Panc1 (cell line): ENCODE measurements around the gene PPP2R5A. TPM values are rescaled to one million over a fixed set of nuclear protein-coding genes. Genes with fewer than 3 reads are reported as not detected.

Experiments used
- ATAC-seq: fragments of 200-7000 bp; cut with Tn5 transposase; 2 replicates; pipeline ENCODE4 v1.9.1; 2020; ENCODE audit warnings: mild to moderate bottlenecking, moderate library complexity
- BruUV-seq: library from RNA; stranded (reverse); fragments of 400-500 nt; replicated peaks from 2 replicates; lab custom pipeline; 2021; lab: Mats Ljungman, UMichigan
- CTCF ChIA-PET: fragments of 300-600 bp; sonication (Branson Sonifier 250); formaldehyde crosslinking; loops from one replicate; lab custom pipeline; 2022; ENCODE audit warnings: antibody characterized with exemption; lab: Charles Lee
- POLR2A ChIA-PET: fragments of 300-600 bp; sonication (Branson Sonifier 250); formaldehyde crosslinking; loops from one replicate; lab custom pipeline; 2022; ENCODE audit warnings: antibody characterized with exemption; lab: Charles Lee
- DNase-seq: peaks from one replicate; pipeline ENCODE4 v3.0.0-alpha.2; 2010; ENCODE audit warnings: low read depth, low spot score
- H3K27ac ChIP-seq: 2 replicates; pipeline ENCODE4 v1.5.1; 2011; ENCODE audit warnings: mild to moderate bottlenecking, low read length, inconsistent platforms
- H3K27me3 ChIP-seq: fragments of 200-500 bp; sonication (Bioruptor generic); 2 replicates; pipeline ENCODE4 v1.6.0; 2014; ENCODE audit warnings: low read length, inconsistent platforms; ENCODE audit not compliant: control insufficient read depth, insufficient read depth
- H3K36me3 ChIP-seq: fragments of 200-500 bp; sonication (Bioruptor generic); 2 replicates; pipeline ENCODE4 v1.5.1; 2014; ENCODE audit warnings: inconsistent platforms, mild to moderate bottlenecking, low read length, moderate library complexity; ENCODE audit not compliant: control insufficient read depth, insufficient read depth
- H3K4me1 ChIP-seq: 2 replicates; pipeline ENCODE4 v1.5.1; 2011; ENCODE audit warnings: inconsistent platforms, mild to moderate bottlenecking, low read length, moderate library complexity; ENCODE audit not compliant: control insufficient read depth, insufficient read depth
- H3K4me3 ChIP-seq, 2 experiments: 2 replicates each; pipeline ENCODE4 v1.5.1; 2011 to 2012; ENCODE audit warnings: low read depth in 2 of 2, low read length in 2 of 2, mild to moderate bottlenecking in 2 of 2, inconsistent platforms in 1 of 2, moderate library complexity in 1 of 2
- H3K9me3 ChIP-seq: fragments of 200-500 bp; sonication (Bioruptor generic); 2 replicates; pipeline ENCODE4 v1.5.1; 2014; ENCODE audit warnings: low read depth, mild to moderate bottlenecking, inconsistent platforms, low read length, moderate library complexity; ENCODE audit not compliant: control insufficient read depth, insufficient read depth
- POLR2AphosphoS5 ChIP-seq: IDR thresholded peaks from 2 replicates; pipeline ENCODE4 v1.6.1; 2012; ENCODE audit warnings: mild to moderate bottlenecking, low read depth, low read length, moderate library complexity
- REST ChIP-seq, 2 experiments: IDR thresholded peaks; 2 replicates each; pipeline ENCODE4 v1.6.1; 2011 to 2012; ENCODE audit warnings: low read depth in 2 of 2, control low read depth in 1 of 2, low read length in 1 of 2, mild to moderate bottlenecking in 1 of 2, moderate library complexity in 1 of 2; ENCODE audit not compliant: insufficient read depth in 1 of 2
- SIN3A ChIP-seq: IDR thresholded peaks from 2 replicates; pipeline ENCODE4 v1.6.1; 2012; ENCODE audit warnings: low read depth, mild to moderate bottlenecking, low read length, moderate library complexity, borderline replicate concordance; ENCODE audit not compliant: insufficient read depth
- TCF7L2 ChIP-seq: IDR thresholded peaks from 2 replicates; pipeline ENCODE4 v1.6.1; 2011; ENCODE audit warnings: mild to moderate bottlenecking, low read depth, low read length, inconsistent platforms
- in situ Hi-C: cut with HindIII; loops from 2 replicates; pipeline ENCODE4 v1.10.0; 2016; ENCODE audit warnings: low sequenced_read_pairs, low pct_unique_long_range_greater_than_20kb
- intact Hi-C: fragments of 100-400 bp; cut with micrococcal nuclease; formaldehyde crosslinking; loops from one replicate; pipeline ENCODE4 v1.10.0; 2022; ENCODE audit not compliant: unreplicated experiment
- total RNA-seq: library from RNA; stranded (reverse); gene quantifications from one replicate; pipeline ENCODE4 v1.2.1, GENCODE V29; 2021; ENCODE audit not compliant: unreplicated experiment
- TF ChIP-seq, protein P1 (sequence below): fragments of 450-650 bp; IDR thresholded peaks from 2 replicates; pipeline ENCODE4 v1.5.1; 2017; ENCODE audit warnings: mild to moderate bottlenecking

PPP2R5A gene
- total RNA-seq, 1 experiment from 2014 or later: 44.3 TPM

- Histone ChIP-seq H3K4me1 (no peaks in the 10 kb centered on the region), H3K9me3 (no peaks in the 10 kb centered on the region), H3K4me3 (no peak overlapping the region), H3K27me3 (no peaks in the 10 kb centered on the region), H3K36me3 (no peaks in the 10 kb centered on the region), H3K27ac (no peak overlapping the region)
- no peak for DNase-seq
- intact Hi-C loops (no loop called here), in situ Hi-C loops (no loop called here)
- ChIA-PET CTCF (no interaction called here), POLR2A (no interaction called here)
- no peak for ATAC-seq
- BruUV-seq: no TSS peak
- TF ChIP-seq TCF7L2: no peak
- TF ChIP-seq POLR2AphosphoS5: no peak
- no peak for TF ChIP-seq SIN3A
- no peak for TF ChIP-seq REST (IDR thresholded peaks at IDR 0.05; ENCODE audit: insufficient read depth in 1 of 2, low read depth in 2 of 2, low read length in 1 of 2)
- TF ChIP-seq, protein P1, sequence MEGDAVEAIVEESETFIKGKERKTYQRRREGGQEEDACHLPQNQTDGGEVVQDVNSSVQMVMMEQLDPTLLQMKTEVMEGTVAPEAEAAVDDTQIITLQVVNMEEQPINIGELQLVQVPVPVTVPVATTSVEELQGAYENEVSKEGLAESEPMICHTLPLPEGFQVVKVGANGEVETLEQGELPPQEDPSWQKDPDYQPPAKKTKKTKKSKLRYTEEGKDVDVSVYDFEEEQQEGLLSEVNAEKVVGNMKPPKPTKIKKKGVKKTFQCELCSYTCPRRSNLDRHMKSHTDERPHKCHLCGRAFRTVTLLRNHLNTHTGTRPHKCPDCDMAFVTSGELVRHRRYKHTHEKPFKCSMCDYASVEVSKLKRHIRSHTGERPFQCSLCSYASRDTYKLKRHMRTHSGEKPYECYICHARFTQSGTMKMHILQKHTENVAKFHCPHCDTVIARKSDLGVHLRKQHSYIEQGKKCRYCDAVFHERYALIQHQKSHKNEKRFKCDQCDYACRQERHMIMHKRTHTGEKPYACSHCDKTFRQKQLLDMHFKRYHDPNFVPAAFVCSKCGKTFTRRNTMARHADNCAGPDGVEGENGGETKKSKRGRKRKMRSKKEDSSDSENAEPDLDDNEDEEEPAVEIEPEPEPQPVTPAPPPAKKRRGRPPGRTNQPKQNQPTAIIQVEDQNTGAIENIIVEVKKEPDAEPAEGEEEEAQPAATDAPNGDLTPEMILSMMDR: no peak
These were observed 43.3 kb upstream of the PPP2R5A start for GRCh38 chr1:212241957-212242287.

- no peak for TF ChIP-seq POLR2AphosphoS5
- no peak for TF ChIP-seq TCF7L2
- TF ChIP-seq REST (IDR thresholded peaks at IDR 0.05; ENCODE audit: insufficient read depth in 1 of 2, low read depth in 2 of 2, low read length in 1 of 2): no peak
- TF ChIP-seq, protein P1: no peak
- no peak for TF ChIP-seq SIN3A
- ChIA-PET CTCF (no interaction called here), POLR2A (no interaction called here)
- ATAC-seq: no peak
- no peaks in the 10 kb centered on the region for H3K4me1 ChIP-seq
- no TSS peak for BruUV-seq
- H3K27ac ChIP-seq: no peak overlapping the region
- intact Hi-C loops: no loop called here
- no peaks in the 10 kb centered on the region for H3K27me3 ChIP-seq
- no peaks in the 10 kb centered on the region for H3K36me3 ChIP-seq
- no peaks in the 10 kb centered on the region for H3K9me3 ChIP-seq
- DNase-seq: no peak
- in situ Hi-C loops: no loop called here
- H3K4me3 ChIP-seq: no peak overlapping the region
These were observed 42.8 kb upstream of the PPP2R5A start for GRCh38 chr1:212242288-212242984.
